GM21529 (cell line): ENCODE data around the gene OSBPL2.

Source experiments
- ATAC-seq: cut with Tn5 transposase; IDR thresholded peaks from one replicate; pipeline ENCODE4 v1.9.1; 2021; ENCODE audit not compliant: unreplicated experiment

OSBPL2 gene

GRCh38 chr20:62321521-62321948 is 83.2 kb downstream of the OSBPL2 start:
- ATAC-seq, result no peak

- ATAC-seq, result no peak
Measured at GRCh38 chr20:62321975-62322374, 83.7 kb downstream of the OSBPL2 start.

- no peak for ATAC-seq
Measured at GRCh38 chr20:62322492-62323041, 84.2 kb downstream of the OSBPL2 start.

- ATAC-seq, result no peak
Measured at GRCh38 chr20:62323146-62323979, 85.0 kb downstream of the OSBPL2 start.

- no peak for ATAC-seq
Measured at GRCh38 chr20:62323980-62324906, 85.9 kb downstream of the OSBPL2 start.

GRCh38 chr20:62325172-62325905 is 87.0 kb downstream of the OSBPL2 start:
- no peak for ATAC-seq

- no peak for ATAC-seq
Measured at GRCh38 chr20:62326559-62326958, 88.2 kb downstream of the OSBPL2 start.

GRCh38 chr20:62326959-62327725 is 88.8 kb downstream of the OSBPL2 start:
- ATAC-seq, result no peak

GRCh38 chr20:62327726-62328495 is 89.6 kb downstream of the OSBPL2 start:
- no peak for ATAC-seq

- ATAC-seq, result no peak
Measured at GRCh38 chr20:62328684-62329388, 90.5 kb downstream of the OSBPL2 start.

- no peak for ATAC-seq
Measured at GRCh38 chr20:62329389-62330377, 91.4 kb downstream of the OSBPL2 start.

GRCh38 chr20:62330576-62331317 is 92.4 kb downstream of the OSBPL2 start:
- no peak for ATAC-seq

GRCh38 chr20:62331347-62331746 is 93.0 kb downstream of the OSBPL2 start:
- ATAC-seq, result no peak

GRCh38 chr20:62332421-62332820 is 94.1 kb downstream of the OSBPL2 start:
- ATAC-seq, result no peak

- ATAC-seq, result no peak
Measured at GRCh38 chr20:62332989-62333819, 94.9 kb downstream of the OSBPL2 start.
